Measurements from ENCODE around the gene RPL37A.

DNA sequence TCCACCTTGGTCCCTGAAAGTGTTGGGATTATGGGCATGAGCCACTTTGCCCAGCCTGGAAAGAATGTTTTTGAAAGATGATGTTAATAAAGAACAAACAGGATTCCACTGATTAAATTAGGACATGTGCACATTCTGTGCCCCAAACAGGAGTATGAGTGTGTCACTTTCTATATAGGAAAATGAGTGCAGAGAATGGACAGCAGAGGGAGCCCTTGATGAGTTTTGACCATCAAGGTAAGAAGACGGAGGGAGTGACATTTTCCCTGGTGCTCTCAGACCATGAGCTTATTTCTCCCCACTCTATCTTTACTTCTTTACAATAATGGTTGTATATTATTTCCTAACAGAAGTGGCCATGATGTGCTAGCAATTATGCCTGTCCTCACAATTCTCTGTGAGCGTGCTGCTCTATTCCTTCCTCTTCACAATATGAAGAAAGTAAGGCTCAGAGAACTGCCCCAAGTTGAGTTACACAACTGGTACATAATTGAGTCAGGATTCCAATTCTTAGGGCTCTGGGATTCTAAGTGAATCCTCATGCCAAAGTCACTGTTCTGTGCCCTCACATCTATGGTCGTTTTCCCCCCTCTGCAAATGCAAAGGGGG lies 20.6 kb downstream of the RPL37A start:
- TF ChIP-seq, protein P1, sequence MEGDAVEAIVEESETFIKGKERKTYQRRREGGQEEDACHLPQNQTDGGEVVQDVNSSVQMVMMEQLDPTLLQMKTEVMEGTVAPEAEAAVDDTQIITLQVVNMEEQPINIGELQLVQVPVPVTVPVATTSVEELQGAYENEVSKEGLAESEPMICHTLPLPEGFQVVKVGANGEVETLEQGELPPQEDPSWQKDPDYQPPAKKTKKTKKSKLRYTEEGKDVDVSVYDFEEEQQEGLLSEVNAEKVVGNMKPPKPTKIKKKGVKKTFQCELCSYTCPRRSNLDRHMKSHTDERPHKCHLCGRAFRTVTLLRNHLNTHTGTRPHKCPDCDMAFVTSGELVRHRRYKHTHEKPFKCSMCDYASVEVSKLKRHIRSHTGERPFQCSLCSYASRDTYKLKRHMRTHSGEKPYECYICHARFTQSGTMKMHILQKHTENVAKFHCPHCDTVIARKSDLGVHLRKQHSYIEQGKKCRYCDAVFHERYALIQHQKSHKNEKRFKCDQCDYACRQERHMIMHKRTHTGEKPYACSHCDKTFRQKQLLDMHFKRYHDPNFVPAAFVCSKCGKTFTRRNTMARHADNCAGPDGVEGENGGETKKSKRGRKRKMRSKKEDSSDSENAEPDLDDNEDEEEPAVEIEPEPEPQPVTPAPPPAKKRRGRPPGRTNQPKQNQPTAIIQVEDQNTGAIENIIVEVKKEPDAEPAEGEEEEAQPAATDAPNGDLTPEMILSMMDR (IDR thresholded peaks at IDR 0.05; ENCODE audit: insufficient read depth, low read length, poor library complexity, severe bottlenecking): peak; percentile 47
- no peak for TF ChIP-seq EZH2phosphoT487 (conservative IDR thresholded peaks at IDR 0.05; ENCODE audit: low read length)
